NCI-H1105 treated with DMSO at 0.1 percent for 48 hours (cell line): ENCODE measurements around the gene TMEM254.
"Not testable (repeated sequence)": the region's sequence is repeated elsewhere in the genome, so short reads cannot be mapped to it uniquely, and the experiment has no call there.

Source experiments
- DNase-seq: peaks from one replicate; lab custom pipeline; 2025; lab: John Stamatoyannopoulos, UW

TMEM254 gene

GRCh38 chr10:80133687-80134086, 55.2 kb downstream of the TMEM254 start:
- not testable (repeated sequence) for DNase-seq

- no peak for DNase-seq
Measured at GRCh38 chr10:80136134-80136571, 57.7 kb downstream of the TMEM254 start.

- DNase-seq, result no peak
Measured at GRCh38 chr10:80137031-80137862, 58.8 kb downstream of the TMEM254 start.

- no peak for DNase-seq
Measured at GRCh38 chr10:80137920-80138319, 59.5 kb downstream of the TMEM254 start.

- no peak for DNase-seq
Measured at GRCh38 chr10:80139265-80139664, 60.8 kb downstream of the TMEM254 start.

GRCh38 chr10:80140251-80140650, 61.8 kb downstream of the TMEM254 start:
- no peak for DNase-seq

GRCh38 chr10:80141696-80142460, 63.4 kb downstream of the TMEM254 start:
- DNase-seq, result no peak
